SH-SY5Y (cell line): ENCODE results near the gene MPC2.

Experiments used
- GATA2 ChIP-seq: IDR thresholded peaks from 2 replicates; pipeline ENCODE4 v1.6.1; 2011; ENCODE audit warnings: mild to moderate bottlenecking, low read depth, low read length
- GATA3 ChIP-seq: IDR thresholded peaks from 2 replicates; pipeline ENCODE4 v1.6.1; 2011; ENCODE audit warnings: low read depth, mild to moderate bottlenecking, low read length, moderate library complexity

DNA sequence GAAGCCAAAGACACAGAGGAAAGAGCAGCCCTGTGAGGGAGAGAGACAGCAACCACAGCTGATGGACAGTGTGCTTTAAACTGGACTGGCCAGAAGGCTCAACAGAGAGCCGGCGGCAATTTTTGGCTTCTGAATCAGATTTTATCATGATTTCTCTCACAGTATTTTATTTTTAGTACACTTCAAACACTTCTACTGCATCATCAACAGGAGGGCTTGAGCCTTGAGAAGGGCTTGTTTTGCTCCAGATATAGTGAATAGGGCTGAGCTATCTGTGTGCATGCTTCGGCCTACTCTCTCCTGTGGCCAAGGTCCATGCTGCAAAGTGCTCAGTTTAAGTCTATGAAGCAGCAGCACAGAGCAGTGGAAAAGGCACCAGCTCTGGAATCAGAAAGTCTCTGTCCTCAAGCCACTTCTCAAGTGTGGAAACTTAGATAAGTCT lies 56.3 kb downstream of the MPC2 start:
- TF ChIP-seq GATA2: no peak
- TF ChIP-seq GATA3: no peak
